ENCODE results near the gene SYNGR1. TPM values are rescaled to one million over a fixed set of nuclear protein-coding genes. Genes with fewer than 3 reads are reported as not detected.

Gene SYNGR1
- total RNA-seq, 4 donors from 2014 or later: 25.5 to 51.3 (median 38.9) TPM

- no peak for TF ChIP-seq CTCF (IDR thresholded peaks at IDR 0.05)
- TF ChIP-seq POLR2A (IDR thresholded peaks at IDR 0.05): no peak
- H3K4me3 ChIP-seq (ENCODE audit: low read depth, poor library complexity, severe bottlenecking): no peak overlapping the region
- no peak for DNase-seq (ENCODE audit: low spot score in 2 of 2)
- intact Hi-C loops (cut with DNase I; ENCODE audit: low total_unique reads): no loop called here
- WGBS, 2 donors: 47 to 49% methylated on average over 14 of the region's 14 CpGs
Measured at GRCh38 chr22:39360674-39361413, 11.1 kb downstream of the SYNGR1 start.

DNA sequence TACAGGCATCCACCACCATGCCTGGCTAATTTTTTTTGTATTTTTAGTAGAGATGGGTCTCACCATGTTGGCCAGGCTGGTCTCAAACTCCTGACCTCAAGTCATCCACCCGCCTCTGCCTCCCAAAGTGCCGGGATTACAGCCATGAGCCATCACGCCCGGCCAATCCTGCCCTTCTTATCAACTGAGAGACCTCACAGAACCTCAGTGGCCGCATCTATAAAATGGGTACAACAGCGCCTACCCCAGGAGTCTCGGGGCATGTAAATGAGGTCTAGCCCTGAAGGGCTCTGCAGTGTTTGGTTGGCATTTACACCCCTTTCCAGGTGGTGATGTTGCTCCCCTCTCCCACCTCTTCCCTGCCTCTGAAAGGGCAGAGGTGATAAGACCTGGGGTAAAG, 11.7 kb downstream of the SYNGR1 start:
- 81 to 90% methylated on average over 7 of the region's 7 CpGs for WGBS, 2 donors
- DNase-seq (ENCODE audit: low spot score in 2 of 2): no peak
- no peak overlapping the region for H3K4me3 ChIP-seq (ENCODE audit: low read depth, poor library complexity, severe bottlenecking)
- intact Hi-C loops (cut with DNase I; ENCODE audit: low total_unique reads): no loop called here
- TF ChIP-seq POLR2A (IDR thresholded peaks at IDR 0.05): no peak
- TF ChIP-seq CTCF (IDR thresholded peaks at IDR 0.05): no peak

GRCh38 chr22:39362271-39362670, 12.5 kb downstream of the SYNGR1 start:
- H3K4me3 ChIP-seq (ENCODE audit: low read depth, poor library complexity, severe bottlenecking): no peak overlapping the region
- intact Hi-C loops (cut with DNase I; ENCODE audit: low total_unique reads): no loop called here
- no peak for TF ChIP-seq CTCF (IDR thresholded peaks at IDR 0.05)
- TF ChIP-seq POLR2A (IDR thresholded peaks at IDR 0.05): no peak
- DNase-seq (ENCODE audit: low spot score in 2 of 2): no peak
- WGBS, 2 donors: 67 to 77% methylated on average over 11 of the region's 11 CpGs

DNA sequence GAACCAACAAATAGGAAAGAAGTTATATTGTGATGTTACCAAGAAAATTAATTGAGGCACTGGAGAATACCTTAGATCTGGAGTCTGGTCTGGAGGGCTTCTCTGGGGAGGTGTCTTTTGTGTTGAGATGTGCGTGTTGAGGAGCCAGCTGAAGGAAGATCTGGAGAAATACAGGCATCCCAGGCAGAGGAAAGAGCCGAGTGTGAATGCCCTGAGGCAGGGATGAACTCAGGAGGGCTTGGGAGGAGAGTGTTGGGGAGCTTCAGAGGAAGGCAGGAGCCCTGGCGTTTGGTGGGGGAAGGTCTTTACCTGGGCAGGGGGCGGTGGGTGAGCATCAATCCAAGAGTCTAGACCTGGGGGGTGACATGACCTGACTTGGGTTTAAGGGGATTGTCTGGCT, 13.1 kb downstream of the SYNGR1 start:
- intact Hi-C loops (cut with DNase I; ENCODE audit: low total_unique reads): no loop called here
- 63 to 76% methylated on average over 4 of the region's 4 CpGs for WGBS, 2 donors

GRCh38 chr22:39363751-39364515, 14.1 kb downstream of the SYNGR1 start:
- 25 to 32% methylated on average over 12 to 18 of the region's 19 CpGs for WGBS, 2 donors
- intact Hi-C loops (cut with DNase I; ENCODE audit: low total_unique reads): no loop called here
- DNase-seq (ENCODE audit: low spot score in 2 of 2): no peak
- TF ChIP-seq CTCF (IDR thresholded peaks at IDR 0.05) (no peak), POLR2A (IDR thresholded peaks at IDR 0.05) (no peak)
- H3K4me3 ChIP-seq (ENCODE audit: low read depth, poor library complexity, severe bottlenecking): no peak overlapping the region

More for the DNA sequence above, 13.1 kb downstream of the SYNGR1 start:
- DNase-seq (ENCODE audit: low spot score in 2 of 2): no peak
- no peak overlapping the region for H3K4me3 ChIP-seq (ENCODE audit: low read depth, poor library complexity, severe bottlenecking)
- TF ChIP-seq POLR2A (IDR thresholded peaks at IDR 0.05): no peak
- no peak for TF ChIP-seq CTCF (IDR thresholded peaks at IDR 0.05)
